A673 (cell line): Measurements from ENCODE around the gene TOM1.

Source experiments
- CTCF ChIP-seq: fragments of 300-800, 200-600 bp; sonication (generic); conservative IDR thresholded peaks from 2 replicates; pipeline ENCODE4 v1.5.1; 2017; ENCODE audit warnings: low read depth, mild to moderate bottlenecking, antibody characterized with exemption, low read length, moderate library complexity, mixed read lengths
- EZH2 ChIP-seq: fragments of 200-600 bp; sonication (generic); IDR thresholded peaks from 2 replicates; pipeline ENCODE4 v1.6.1; 2017; ENCODE audit warnings: borderline replicate concordance, low read depth, mild to moderate bottlenecking, mixed read lengths, antibody characterized with exemption, low read length; ENCODE audit not compliant: poor library complexity, severe bottlenecking

DNA sequence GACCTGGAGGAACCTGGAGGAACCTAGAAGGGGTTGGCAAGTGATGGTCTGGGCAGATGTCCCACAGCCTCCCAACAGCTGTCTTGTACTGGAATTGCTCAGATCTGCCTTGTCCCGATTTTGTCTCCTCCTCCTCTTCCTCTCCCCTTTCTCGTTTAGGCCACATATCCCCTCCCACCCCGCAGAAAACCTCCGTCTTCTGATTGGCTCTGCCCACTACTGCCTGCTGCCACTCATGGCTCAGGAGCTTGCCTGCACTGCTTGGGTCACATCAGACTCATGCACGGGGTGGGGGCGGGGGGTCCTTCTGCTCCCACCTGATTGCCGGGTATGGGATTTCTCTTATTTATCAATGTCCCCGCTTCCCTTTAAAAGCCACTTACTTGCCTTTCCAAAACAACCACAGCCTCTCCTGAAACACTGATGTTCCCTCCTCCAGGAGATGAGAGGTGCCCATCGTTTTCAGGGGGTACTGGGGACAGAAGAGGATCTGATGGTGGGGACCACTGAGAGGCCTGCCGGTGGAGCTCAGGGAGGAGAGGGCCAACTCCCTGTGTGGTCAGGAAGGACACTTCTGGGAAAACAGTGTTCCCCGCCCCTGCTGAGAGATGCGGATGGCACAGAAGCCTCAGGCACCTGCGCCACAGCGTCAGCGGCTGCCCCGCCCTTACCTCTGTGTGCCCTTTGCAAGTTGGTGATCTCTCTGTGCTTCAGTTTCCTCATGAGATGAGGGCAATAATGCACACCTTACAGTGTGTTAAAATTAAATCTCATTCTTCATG lies 14.7 kb downstream of the TOM1 start:
- TF ChIP-seq CTCF = no peak
- no peak for TF ChIP-seq EZH2
